Inflammatory macrophage treated with lipopolysaccharide for 1 hour (primary cell): ENCODE measurements around the gene NOC4L.
A peak's percentile ranks its signal among the peaks of the same experiment; 100 is the strongest.

Experiments
- DNase-seq, 2 donors: peaks; one replicate each; pipeline ENCODE4 v3.0.0-alpha.2; 2020 to 2022

Gene NOC4L

GRCh38 chr12:132171293-132171967, 27.2 kb downstream of the NOC4L start:
- DNase-seq = no peak

GRCh38 chr12:132171968-132172521, 27.8 kb downstream of the NOC4L start:
- no peak for DNase-seq

DNA sequence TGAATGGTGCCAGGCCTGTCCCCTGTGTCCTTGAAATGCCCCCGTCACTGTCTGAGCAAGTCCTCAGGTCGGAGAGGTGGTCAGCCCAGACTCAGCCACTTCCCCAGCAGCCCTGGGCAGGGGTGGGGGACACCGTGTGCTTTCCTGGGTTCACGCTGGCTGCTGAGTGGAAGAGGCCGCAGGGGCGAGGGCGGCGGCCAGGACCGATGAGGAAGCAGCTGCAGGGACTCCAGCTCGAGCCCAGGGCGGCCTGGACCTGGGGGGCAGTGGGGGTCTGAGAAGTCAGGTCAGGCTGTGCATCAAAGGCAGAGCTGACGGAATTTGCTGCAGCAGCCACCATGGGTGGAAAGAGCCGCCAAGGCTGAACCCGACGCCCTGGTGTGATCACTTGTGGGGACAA, 28.4 kb downstream of the NOC4L start:
- DNase-seq = no peak

GRCh38 chr12:132173135-132174014, 29.1 kb downstream of the NOC4L start:
- no peak for DNase-seq

- DNase-seq = no peak
Measured at GRCh38 chr12:132174015-132174838, 30.0 kb downstream of the NOC4L start.

- DNase-seq = no peak
Measured at GRCh38 chr12:132174839-132175490, 30.7 kb downstream of the NOC4L start.

GRCh38 chr12:132175496-132176384, 31.5 kb downstream of the NOC4L start:
- no peak for DNase-seq

DNA sequence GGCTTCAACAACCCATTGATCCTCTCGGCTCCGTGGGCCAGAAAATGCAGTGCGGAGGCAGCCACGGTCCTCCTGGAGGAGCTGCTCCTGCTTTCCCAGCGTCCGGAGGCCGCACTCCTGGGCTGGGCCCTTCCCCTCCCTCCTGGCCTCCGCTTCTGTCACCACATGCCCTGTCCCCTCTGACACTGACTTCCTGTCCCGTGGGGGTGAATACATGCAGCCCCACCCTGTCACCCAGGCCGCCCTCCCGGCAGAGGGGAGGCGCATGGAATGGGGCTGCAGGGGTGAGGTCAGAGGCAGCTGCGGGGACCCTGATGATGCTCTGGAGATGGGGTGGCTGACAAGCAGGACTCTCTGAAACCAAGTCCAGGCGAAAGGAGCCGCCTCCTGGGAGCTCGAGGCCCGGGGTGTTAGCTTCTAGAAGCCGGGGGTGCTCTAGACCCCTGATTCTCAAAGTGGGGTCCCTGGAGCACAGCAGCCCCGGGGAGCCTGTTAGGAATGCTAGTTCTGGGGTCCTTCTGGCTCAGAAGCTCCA, 32.2 kb downstream of the NOC4L start:
- DNase-seq = no peak

DNA sequence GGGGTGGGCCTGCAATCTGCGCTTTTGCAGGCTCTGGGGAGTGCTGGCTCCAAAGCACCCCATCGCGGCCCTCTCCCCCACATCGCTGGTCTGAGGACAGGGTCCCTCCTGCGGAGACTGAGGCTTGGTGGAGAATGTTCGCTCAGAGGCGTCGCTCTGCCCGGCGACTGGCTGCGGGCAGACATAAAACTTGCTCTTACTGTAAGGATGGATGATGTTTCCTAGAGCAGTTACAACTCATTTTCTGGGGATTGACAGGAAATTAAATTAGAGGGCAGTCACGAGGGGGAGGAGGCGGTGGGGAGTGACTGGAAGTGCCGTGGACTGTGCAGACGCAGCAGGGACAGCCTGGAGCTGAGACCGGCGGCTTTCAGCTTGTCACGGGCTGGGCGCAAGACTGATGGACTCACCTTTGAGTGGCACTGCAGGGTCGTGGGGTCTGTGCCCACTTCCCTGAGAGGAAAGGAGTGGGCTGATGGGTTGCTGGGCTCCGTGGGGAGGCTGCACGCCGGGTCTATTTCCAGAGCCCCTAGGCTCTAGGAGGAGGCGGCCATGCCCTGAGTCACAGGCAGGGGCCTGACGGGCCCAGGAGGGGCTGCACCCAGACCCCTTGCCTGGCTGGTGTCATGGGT, 32.8 kb downstream of the NOC4L start:
- no peak for DNase-seq

DNA sequence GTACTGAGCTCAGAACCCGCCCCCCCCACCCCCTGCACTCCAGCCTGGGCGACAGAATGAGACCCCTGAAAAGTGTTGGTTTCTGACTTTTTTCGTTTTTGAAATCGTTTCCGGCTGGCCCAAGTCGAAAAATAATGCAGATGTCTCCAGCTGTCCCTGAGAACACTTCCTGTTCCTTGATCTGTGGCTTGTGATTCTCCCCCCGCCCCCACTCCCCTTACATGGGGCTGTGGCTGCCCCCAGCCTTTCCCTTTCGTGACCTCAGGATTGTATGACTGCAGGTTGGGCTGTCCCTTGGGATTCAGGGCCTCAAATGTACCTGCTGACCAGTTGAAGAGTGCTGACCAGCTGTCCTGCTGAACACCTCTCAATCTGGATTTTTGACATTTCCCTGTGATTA, 34.1 kb downstream of the NOC4L start:
- DNase-seq = peak in 1 of 2 donors; percentile 53

DNA sequence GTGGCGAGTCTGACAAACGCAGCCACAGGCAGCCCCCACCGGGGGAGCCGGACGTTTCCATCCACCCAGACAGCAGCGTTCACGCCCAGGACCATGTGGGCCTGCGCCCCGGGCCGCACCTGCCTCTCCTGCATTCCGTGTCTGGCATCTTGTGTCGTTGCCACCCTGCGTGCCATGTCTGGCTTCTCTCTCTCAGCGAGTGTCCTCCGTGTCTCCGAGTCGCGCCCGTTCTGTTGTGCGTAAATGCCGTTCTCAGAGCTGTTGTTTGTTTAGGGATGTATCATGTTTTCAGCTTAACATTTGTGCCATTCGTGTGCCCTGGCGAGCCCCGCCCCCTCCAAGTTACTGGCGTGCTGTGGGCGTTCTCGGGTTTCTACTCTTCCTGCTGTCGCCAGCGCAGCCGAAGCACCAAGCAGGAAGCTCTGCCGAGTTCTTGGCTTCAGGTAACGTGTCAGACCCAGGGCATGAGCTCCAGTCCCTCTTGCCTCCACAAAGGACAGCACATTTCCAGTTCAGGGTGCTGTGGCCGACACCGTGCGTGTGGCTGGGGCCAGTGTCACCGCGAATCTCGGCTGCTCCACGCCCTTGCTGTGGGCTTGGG, 34.6 kb downstream of the NOC4L start:
- DNase-seq = no peak

DNA sequence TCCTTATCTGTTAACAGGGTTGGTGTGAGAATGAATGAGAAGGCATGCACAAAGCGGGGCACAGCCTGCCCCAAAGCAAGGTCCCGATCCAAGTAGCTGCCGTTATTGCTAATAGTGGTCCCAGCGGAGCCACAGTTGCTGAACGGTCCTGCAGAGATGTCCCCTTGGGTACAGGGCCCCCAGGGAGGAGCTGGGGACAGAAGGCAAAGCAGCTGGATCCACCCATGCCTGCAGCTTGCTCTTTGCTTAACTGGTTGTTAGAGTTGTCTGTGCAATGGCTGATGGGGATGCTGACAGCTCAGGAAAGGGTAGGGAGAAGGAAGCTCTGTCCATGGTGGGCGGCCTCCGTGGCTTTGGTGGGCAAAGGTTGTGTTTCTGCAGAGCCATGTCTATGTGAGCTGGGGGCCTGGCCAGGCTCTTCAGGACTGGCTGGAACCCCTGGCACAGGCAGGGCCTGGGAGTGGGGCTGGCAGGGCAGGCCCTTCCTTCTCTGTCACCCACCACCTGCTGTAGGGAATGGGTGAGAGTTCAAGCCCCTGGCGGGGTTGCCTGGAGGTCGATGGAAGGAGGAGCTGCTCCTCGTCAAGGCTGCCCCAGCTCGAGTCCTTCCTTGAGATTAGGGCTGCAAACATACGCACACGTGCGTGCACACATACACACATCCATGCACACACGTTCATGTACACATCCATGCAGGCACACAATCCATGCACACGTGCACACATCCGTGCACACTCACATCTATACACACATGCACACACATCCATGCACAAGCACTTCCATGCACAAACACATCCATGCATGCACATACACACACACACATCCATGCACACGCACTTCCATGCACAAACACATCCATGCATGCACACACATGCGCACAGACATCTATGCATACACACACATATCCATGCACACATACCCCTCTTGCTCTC, 35.4 kb downstream of the NOC4L start:
- no peak for DNase-seq

DNA sequence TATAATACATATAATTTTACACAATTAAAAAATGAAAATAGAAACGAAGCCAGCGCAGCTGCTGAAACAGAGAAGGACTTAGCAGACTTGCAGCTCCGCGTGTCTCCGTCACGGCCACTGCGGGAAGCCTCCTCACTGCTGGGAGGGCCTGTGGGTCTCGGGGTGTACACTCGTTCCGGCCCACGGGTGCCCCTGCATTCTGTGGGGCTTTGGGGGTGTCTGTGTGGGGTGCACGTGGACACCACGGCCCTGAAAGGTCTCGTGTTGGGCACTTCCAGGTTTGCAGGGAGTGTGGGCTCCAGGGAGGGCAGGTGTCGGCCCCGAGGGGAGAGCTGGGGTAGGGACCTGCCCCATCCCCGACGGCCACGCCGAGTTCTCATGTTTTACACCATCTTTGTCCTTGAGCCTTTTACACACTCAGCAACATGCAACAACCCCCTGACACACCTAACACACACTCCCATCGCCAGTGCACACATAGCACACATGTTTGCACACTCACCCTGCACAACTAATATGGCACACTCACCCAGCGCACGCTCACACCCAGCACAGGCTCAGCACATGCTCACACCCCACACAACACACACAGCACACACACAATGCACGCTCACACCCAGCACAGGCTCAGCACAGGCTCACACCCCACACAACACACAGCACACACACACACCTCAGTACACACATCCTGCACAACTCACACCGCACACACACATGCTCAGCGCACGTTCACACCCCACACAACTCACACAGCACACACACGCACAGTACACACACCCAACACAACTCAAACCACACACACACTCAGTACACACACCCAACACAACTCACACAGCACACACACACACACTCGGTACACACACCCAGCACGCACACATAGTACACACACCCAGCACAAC, 36.6 kb downstream of the NOC4L start:
- DNase-seq = no peak

GRCh38 chr12:132181570-132182200, 37.4 kb downstream of the NOC4L start:
- DNase-seq = no peak

GRCh38 chr12:132182206-132182710, 38.0 kb downstream of the NOC4L start:
- DNase-seq = no peak

- DNase-seq = no peak
Measured at GRCh38 chr12:132182711-132183365, 38.6 kb downstream of the NOC4L start.

GRCh38 chr12:132185705-132186104, 41.4 kb downstream of the NOC4L start:
- DNase-seq = no peak
